GM18498 (cell line): Measurements from ENCODE around the gene MIPOL1.
"Not testable (repeated sequence)": the region's sequence is repeated elsewhere in the genome, so short reads cannot be mapped to it uniquely, and the experiment has no call there.

Experiments
- ATAC-seq: cut with Tn5 transposase; IDR thresholded peaks from one replicate; pipeline ENCODE4 v1.9.1; 2021; ENCODE audit warnings: mild to moderate bottlenecking, moderate library complexity; ENCODE audit not compliant: unreplicated experiment

MIPOL1 gene, protein sequence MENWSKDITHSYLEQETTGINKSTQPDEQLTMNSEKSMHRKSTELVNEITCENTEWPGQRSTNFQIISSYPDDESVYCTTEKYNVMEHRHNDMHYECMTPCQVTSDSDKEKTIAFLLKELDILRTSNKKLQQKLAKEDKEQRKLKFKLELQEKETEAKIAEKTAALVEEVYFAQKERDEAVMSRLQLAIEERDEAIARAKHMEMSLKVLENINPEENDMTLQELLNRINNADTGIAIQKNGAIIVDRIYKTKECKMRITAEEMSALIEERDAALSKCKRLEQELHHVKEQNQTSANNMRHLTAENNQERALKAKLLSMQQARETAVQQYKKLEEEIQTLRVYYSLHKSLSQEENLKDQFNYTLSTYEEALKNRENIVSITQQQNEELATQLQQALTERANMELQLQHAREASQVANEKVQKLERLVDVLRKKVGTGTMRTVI

DNA sequence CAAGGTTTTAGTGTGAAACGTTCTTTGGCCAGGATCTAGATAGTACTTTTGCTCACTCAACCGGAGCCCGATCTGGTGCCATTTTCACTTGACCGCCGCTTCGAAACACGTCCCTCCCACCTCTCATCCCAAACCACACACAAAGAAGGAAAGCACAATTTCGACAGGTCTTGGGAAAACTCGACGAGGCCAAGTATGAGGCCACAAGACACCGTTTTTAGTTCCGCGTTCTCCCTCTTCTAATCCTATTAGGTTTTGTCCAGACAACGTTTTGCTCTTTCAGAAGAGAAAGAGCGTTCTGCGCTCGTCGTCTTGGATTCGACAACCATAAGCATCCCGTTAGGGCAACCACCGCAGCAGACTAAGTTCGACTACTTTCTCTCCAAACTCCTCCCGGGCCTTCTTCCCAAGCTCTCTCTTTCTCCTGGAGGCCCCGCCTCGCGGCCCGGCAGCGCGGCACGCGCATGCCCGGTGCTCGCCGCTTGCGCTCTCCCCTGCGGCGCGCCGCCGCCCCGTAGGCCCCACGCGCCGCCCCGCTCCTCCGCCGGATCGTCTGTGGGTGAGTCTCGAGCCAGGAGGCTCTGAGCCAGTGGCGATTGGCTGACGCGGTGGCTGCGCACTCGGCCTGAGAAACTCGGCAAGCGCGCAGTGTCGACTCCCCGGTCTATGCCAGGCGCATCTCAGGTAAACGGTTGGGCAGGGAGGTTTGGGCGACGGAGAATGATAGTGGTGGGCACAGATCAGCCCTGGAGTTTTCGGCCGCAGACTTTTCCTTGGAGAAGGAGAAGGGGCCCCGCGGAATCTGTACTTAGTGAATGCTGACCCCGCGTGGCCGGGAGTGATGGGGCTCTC is at the start of gene MIPOL1:
MIPOL1 (plus strand) TSS at position 517 of the 852 bp plus-strand sequence. CDS start 49,952 bp downstream, outside the sequence.
- no peak for ATAC-seq

- ATAC-seq: no peak
These were observed 47.3 kb upstream of the MIPOL1 start for GRCh38 chr14:37150414-37150813.

- no peak for ATAC-seq
These were observed 44.7 kb upstream of the MIPOL1 start for GRCh38 chr14:37153005-37153404.

GRCh38 chr14:37153483-37153882 is 44.3 kb upstream of the MIPOL1 start:
- ATAC-seq: no peak

GRCh38 chr14:37157987-37158386 is 39.8 kb upstream of the MIPOL1 start:
- ATAC-seq: no peak

- not testable (repeated sequence) for ATAC-seq
These were observed 35.4 kb upstream of the MIPOL1 start for GRCh38 chr14:37162307-37162706.

DNA sequence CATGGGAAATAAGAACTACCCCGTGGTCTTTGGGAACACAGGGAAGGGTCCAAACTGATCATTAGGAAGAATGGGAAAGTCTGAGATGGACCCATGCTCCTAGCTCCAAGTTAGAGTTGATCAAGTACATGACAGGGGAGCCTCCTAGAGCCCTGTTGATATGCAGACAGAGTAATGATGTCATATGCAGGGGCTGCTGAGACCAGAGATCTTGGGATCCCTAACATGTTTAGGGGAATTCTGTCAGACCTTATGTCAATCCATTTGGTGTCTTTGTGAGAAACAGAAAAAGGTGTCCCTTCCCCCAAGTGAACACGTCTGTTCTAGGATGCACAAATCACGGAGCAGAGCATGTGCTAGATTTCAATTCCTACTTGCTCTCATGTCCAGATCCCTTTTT is 31.9 kb upstream of the MIPOL1 start:
- ATAC-seq: no peak

DNA sequence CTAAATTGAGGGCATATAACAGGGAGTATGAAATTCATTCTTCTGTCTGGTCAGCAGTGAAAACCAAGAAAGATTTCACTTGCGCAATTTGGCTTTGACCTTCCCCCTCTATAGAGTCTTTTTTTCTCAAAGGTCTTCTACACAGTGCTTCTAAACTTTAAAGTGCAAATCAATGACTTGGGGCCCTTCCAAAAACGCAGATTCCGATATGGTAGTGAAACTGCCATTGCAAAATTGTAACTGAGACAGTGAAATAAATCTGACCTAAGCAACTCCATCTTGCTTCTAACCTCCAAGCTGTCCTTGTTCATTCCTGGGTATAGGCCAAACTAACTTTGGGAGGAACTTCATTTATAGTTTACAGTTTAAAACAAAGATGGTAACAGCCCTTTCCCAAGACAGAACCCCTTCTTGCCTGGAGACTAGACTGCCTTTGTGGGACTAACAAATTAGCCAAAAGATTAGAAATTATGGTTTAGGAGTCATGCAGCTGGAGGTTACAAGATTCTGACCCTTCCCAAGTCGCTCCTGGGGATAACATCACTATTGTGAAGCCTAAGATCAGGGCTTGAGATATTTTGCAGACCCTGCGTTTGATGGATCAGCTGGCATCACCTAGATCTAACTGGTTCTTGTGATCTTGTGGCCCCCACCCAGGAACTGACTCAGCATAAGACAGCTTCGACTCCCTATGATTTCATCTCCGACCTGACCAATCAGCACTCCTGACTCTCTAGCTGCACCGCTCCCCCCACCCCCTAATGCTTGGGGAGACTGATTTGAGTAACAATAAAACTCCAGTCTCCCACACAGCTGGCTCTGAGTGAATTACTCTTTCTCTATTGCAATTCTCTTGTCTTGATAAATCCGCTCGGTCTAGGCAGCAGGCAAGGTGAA is 30.3 kb upstream of the MIPOL1 start:
- no peak for ATAC-seq

DNA sequence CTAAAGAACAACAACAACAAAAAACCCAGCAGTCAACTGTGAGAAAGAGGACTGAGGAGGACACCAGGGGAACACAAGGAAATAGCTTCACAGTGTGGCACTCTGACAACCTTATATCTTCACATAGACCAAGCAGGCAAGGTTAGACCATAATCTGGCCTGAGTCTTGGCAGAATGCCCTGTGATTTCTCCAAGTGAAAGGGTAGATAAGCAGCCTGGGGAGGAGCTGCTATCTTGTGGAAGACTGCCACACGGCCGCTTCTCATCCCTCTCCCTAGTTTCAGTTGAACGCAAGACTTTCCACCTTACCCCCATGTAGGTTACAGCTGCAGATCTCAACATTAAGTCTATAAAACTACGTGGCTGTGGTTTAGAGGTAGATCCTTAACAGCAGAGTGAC is 29.0 kb upstream of the MIPOL1 start:
- no peak for ATAC-seq

DNA sequence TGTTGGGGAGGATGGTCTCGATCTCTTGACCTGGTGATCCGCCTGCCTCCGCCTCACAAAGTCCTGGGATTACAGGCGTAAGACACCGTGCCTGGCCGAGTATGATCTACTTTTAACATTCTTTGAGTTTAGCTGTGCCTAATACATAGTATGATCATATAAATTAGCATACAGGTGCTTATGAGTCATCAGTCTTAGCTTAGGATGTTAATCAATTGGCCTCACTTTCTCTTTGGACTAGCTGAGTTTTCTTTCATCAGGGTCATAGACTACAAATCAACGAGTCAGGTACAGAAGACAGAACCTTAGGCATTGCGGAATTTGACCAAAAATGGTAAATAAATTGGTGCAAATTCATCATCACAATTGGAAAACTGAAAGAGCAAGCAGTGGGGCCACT is 27.5 kb upstream of the MIPOL1 start:
- no peak for ATAC-seq

- ATAC-seq: no peak
These were observed 26.7 kb upstream of the MIPOL1 start for GRCh38 chr14:37170993-37171392.

- no peak for ATAC-seq
These were observed 26.1 kb upstream of the MIPOL1 start for GRCh38 chr14:37171678-37172023.

- no peak for ATAC-seq
These were observed 25.5 kb upstream of the MIPOL1 start, which contains the start of gene SLC25A21 for GRCh38 chr14:37172024-37172869. SLC25A21 (minus strand) TSS chr14:37172606.

- no peak for ATAC-seq
These were observed 24.7 kb upstream of the MIPOL1 start for GRCh38 chr14:37172936-37173614.

DNA sequence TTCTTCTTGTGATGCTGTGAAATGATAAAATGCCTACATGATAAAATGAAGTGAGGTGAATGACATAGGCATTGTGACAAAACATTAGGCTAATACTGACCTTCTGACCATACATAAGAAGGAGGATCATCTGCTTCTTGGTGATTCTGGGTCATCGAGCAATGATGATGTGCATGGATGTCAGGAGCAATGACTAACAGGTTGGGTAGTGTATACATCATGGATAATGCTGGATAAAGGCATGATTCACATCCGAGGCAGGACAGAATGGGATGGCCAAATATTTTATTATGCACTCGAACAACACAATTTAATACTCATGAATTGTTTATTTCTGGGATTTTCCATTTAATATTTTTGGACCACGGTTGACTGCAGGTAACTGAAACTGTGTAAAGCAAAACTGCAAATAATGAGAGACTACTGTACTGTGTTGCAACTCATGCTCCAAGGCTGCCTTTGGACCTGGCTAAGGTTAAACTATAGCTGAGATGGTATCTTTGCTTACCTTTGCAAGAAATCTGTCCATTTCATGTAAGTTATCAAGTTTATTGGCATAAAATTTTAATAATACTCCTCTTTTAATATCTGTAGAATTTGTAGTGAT is 17.7 kb upstream of the MIPOL1 start:
- no peak for ATAC-seq

DNA sequence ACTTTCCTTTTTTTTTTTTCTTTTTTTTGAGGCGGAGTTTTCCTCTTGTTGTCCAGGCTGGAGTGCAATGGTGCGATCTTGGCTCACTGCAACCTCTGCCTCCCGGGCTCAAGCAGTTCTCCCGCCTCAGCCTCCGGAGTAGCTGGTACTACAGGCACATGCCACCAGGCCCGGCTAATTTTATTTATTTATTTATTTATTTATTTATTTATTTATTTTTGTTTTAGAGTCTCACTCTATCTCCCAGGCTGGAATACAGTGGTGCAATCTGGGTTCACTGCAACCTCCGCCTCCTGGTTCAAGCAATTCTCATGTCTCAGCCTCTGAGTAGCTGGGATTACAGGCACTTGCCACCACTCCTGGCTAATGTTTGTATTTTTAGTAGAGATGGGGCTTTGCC is 16.9 kb upstream of the MIPOL1 start:
- not testable (repeated sequence) for ATAC-seq

DNA sequence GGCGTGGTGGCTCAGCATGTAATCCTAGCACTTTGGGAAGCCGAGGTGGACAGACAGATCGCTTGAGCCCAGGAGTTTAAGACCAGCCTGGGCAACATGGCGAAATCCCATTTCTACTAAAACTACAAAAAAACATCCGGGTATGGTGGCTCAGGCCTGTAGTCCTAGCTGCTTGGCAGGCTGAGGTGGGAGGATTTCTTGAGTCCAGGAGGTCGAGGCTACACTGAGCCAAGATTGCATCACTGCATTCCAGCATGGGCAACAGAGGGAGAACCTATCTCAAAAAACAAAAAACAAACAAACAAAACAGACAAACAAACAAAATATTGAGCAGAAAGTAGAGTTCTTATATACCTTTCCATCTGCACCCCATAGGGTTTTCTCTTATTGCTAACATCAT is 16.3 kb upstream of the MIPOL1 start:
- no peak for ATAC-seq

DNA sequence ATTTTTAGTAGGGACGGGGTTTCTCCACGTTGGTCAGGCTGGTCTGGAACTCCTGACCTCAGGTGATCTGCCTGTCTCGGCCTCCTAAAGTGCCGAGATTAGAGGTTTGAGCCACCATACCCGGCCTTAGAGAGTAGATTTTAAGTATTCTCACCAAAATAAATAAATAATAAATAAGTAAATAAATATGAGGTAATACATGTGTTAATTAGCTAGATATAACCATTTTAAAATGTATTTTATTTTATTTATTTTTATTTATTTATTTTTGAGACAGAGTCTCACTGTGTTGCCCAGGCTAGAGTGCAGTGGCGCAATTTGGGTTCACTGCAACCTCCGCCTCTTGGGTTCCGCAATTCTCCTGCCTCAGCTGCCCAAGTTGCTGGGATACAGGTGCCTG is 13.2 kb upstream of the MIPOL1 start:
- not testable (repeated sequence) for ATAC-seq

GRCh38 chr14:37185670-37186069 is 12.1 kb upstream of the MIPOL1 start:
- ATAC-seq: no peak
